Nephron (organoid): ENCODE results near the gene PACS2.
A peak's percentile ranks its signal among the peaks of the same experiment; 100 is the strongest.

Source experiments
- H3K27ac Mint-ChIP-seq, 3 experiments: 2 replicates each; pipeline ENCODE4 v1.8.0; 2020; ENCODE audit warnings: mixed read lengths in 3 of 3, mild to moderate bottlenecking in 2 of 3, moderate library complexity in 1 of 3
- H3K27me3 Mint-ChIP-seq: 2 replicates; pipeline ENCODE4 v1.8.0; 2021; ENCODE audit warnings: low read depth, mild to moderate bottlenecking, moderate library complexity, mixed read lengths
- H3K36me3 Mint-ChIP-seq: 2 replicates; pipeline ENCODE4 v1.8.0; 2020; ENCODE audit warnings: low read depth, mixed read lengths
- H3K4me1 Mint-ChIP-seq: 2 replicates; pipeline ENCODE4 v1.8.0; 2020; ENCODE audit warnings: mixed read lengths
- H3K4me3 Mint-ChIP-seq, 3 experiments: 2 replicates each; pipeline ENCODE4 v1.8.0; 2020; ENCODE audit warnings: mild to moderate bottlenecking in 3 of 3, mixed read lengths in 3 of 3, moderate library complexity in 2 of 3
- H3K9me3 Mint-ChIP-seq: 2 replicates; pipeline ENCODE4 v1.8.0; 2020; ENCODE audit warnings: mixed read lengths
- TF ChIP-seq, protein P1 (sequence below), 3 experiments: fragments of 200-600 bp; sonication (generic); IDR thresholded peaks; one replicate each; pipeline ENCODE4 v1.5.0; 2021; ENCODE audit warnings: antibody characterized with exemption in 3 of 3; ENCODE audit not compliant: unreplicated experiment in 3 of 3

The PACS2 gene

DNA sequence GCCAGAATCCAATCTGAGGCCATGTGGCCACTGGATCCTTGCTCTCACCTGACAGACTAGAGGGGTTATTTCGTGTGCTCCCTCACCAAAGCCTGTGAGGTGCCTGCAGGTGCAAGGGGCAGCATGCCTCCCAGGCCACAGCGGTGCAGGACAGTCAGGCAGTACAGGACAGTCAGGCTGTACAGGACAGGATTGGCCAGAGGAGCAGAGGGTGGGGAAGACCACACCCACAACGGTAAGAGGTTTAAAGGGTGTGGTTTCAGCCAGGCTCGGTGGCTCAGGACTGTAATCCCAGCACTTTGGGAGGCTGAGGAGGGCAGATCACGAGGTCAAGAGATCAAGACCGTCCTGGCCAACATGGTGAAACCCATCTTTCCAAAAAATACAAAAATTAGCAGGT is 10.6 kb upstream of the PACS2 start:
- no peaks in the 10 kb centered on the region for H3K36me3 Mint-ChIP-seq
- H3K27me3 Mint-ChIP-seq: no peaks in the 10 kb centered on the region

DNA sequence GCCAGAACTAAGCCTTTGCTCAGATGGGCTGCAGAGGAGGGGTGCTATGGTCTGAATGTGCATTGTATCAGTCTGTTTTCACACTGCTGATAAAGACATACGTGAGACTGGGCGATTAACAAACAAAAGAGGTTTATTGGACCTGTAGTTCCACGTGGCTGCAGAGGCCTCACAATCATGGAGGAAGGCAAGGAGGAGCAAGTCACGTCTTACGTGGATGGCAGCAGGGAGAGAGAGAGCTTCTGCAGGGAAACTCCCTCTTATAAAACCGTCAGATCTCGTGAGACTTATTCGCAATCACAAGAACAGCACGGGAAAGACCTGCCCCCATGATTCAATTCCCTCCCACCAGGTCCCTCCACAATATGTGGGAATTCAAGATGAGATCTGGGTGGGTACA is 10.0 kb upstream of the PACS2 start:
- TF ChIP-seq, protein P1, sequence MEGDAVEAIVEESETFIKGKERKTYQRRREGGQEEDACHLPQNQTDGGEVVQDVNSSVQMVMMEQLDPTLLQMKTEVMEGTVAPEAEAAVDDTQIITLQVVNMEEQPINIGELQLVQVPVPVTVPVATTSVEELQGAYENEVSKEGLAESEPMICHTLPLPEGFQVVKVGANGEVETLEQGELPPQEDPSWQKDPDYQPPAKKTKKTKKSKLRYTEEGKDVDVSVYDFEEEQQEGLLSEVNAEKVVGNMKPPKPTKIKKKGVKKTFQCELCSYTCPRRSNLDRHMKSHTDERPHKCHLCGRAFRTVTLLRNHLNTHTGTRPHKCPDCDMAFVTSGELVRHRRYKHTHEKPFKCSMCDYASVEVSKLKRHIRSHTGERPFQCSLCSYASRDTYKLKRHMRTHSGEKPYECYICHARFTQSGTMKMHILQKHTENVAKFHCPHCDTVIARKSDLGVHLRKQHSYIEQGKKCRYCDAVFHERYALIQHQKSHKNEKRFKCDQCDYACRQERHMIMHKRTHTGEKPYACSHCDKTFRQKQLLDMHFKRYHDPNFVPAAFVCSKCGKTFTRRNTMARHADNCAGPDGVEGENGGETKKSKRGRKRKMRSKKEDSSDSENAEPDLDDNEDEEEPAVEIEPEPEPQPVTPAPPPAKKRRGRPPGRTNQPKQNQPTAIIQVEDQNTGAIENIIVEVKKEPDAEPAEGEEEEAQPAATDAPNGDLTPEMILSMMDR (IDR thresholded peaks at IDR 0.05; ENCODE audit: unreplicated experiment in 3 of 3): no peak
- H3K9me3 Mint-ChIP-seq: no peaks in the 10 kb centered on the region
- no peaks in the 10 kb centered on the region for H3K27me3 Mint-ChIP-seq
- no peaks in the 10 kb centered on the region for H3K36me3 Mint-ChIP-seq
- H3K4me3 Mint-ChIP-seq: no peak overlapping the region
- no peak overlapping the region for H3K27ac Mint-ChIP-seq
- H3K4me1 Mint-ChIP-seq: no peaks in the 10 kb centered on the region

More for the DNA sequence above, 10.6 kb upstream of the PACS2 start:
- H3K9me3 Mint-ChIP-seq: no peaks in the 10 kb centered on the region
- no peaks in the 10 kb centered on the region for H3K4me1 Mint-ChIP-seq
- TF ChIP-seq, protein P1 (IDR thresholded peaks at IDR 0.05; ENCODE audit: unreplicated experiment in 3 of 3): no peak
- H3K4me3 Mint-ChIP-seq: peak overlapping the region; percentile 71 to 91 (median 78)
- no peak overlapping the region for H3K27ac Mint-ChIP-seq

DNA sequence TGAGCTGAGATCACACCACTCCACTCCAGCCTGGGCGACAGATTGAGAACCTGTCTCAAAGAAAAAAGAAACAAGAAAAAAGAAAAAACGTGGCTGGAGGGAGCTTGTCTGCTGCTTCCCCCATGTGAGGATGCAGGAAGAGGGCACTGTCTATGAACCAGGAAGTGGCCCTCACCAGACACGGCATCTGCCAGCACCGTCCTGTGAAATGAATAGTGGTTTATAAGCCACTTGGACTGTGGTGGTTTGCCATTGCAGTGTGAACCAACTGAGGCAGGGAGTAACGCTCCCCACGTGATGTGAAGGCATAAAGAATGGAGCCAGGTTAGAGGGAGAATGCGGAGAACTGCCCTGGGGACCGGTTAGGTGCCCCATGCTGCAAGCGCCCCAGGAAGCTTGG is 9.2 kb upstream of the PACS2 start:
- no peaks in the 10 kb centered on the region for H3K27me3 Mint-ChIP-seq
- H3K27ac Mint-ChIP-seq: no peak overlapping the region
- H3K4me3 Mint-ChIP-seq: no peak overlapping the region
- no peaks in the 10 kb centered on the region for H3K9me3 Mint-ChIP-seq
- no peaks in the 10 kb centered on the region for H3K36me3 Mint-ChIP-seq
- H3K4me1 Mint-ChIP-seq: no peaks in the 10 kb centered on the region
- TF ChIP-seq, protein P1 (IDR thresholded peaks at IDR 0.05; ENCODE audit: unreplicated experiment in 3 of 3): no peak

DNA sequence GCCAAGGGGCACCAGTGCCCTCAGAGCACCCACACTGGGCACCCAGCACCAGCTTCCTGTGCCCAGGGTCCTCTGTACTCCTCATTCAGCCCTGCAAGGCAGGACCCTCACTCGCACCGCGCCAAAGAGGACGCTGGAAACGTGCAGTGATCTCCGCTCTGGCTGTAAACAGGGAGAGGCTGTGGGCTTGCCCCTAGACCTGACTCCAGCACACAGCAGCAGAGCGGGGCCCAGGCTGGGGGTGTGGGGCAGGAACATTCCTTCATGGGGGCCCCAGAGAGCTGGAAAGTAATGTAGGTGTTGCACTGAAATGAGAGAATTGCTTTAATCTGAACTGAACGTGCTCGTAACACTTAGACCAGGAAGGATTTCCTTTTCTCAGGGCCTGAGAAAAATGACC is 8.8 kb upstream of the PACS2 start:
- Mint-ChIP-seq H3K27me3 (no peaks in the 10 kb centered on the region), H3K36me3 (no peaks in the 10 kb centered on the region), H3K27ac (no peak overlapping the region), H3K9me3 (no peaks in the 10 kb centered on the region), H3K4me3 (no peak overlapping the region), H3K4me1 (no peaks in the 10 kb centered on the region)
- TF ChIP-seq, protein P1 (IDR thresholded peaks at IDR 0.05; ENCODE audit: unreplicated experiment in 3 of 3): no peak

DNA sequence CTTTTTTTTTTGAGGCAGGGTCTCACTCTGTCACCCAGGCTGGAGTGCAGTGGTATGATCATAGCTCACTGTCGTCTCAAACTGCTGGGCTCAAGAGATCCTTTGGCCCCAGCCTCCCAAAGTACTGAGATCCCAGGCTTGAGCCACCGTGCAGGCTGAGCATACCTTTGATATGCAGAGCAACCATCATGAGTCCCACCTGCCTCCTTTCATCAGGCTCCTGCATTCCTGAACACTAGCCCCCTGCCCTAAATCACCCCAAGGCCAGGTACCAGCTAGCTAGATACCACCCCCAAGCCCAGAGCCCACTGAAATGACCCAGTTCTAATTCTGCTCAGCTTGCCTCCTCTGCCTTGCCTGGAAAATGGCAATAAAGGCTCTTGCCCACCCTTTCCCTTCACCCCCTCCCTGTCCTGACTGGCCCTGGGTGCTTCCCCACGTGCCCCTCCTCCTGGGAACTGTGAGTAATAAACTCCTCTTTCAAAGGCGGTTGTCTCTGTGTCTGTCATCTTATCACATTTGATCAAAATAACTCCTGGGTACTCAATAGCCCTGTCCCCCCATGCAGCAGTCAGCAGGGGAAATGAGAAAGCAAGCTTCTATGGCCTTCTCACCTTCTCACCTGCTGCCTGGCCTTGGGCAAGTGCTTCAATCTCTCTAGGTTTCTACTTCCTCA is 7.4 kb upstream of the PACS2 start:
- Mint-ChIP-seq H3K9me3 (no peaks in the 10 kb centered on the region), H3K36me3 (no peaks in the 10 kb centered on the region), H3K4me3 (no peak overlapping the region), H3K27ac (no peak overlapping the region), H3K4me1 (no peaks in the 10 kb centered on the region), H3K27me3 (no peaks in the 10 kb centered on the region)
- TF ChIP-seq, protein P1 (IDR thresholded peaks at IDR 0.05; ENCODE audit: unreplicated experiment in 3 of 3): no peak

DNA sequence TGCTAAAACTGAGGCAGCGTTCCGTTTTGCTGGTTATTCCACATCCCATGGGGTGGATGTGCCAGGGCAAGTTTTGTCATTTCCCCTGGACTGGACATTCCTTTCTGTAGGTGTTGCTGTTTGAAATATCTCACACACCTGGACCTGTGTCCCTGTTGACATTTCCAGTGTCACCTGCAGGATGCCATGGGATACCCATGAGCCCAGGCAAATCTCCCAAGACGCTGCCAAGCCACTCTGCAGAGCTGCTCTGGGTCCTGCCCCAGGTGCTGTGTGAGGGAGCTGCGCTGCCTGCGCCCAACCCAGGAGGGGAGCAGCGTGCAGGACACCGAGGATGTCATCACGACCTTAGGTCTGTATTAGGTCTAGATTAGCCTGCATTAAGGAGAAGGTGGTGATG is 5.2 kb upstream of the PACS2 start:
- Mint-ChIP-seq H3K27ac (no peak overlapping the region), H3K4me3 (peak overlapping the region in 1 of 3 experiments; percentile 5), H3K4me1 (peaks cover 8% of the 10 kb centered on the region), H3K27me3 (no peaks in the 10 kb centered on the region), H3K36me3 (no peaks in the 10 kb centered on the region), H3K9me3 (no peaks in the 10 kb centered on the region)
- TF ChIP-seq, protein P1 (IDR thresholded peaks at IDR 0.05; ENCODE audit: unreplicated experiment in 3 of 3): no peak
